HEK293 (cell line): ENCODE measurements around the gene CCM2L.

ENCODE experiments used
- CTCF ChIA-PET: fragments of 350-600 bp; formaldehyde crosslinking; extraction: SDS; loops from one replicate; lab custom pipeline; 2021; ENCODE audit warnings: antibody characterized with exemption; lab: Yijun Ruan, JAX
- POLR2A ChIA-PET: fragments of 300-600 bp; formaldehyde crosslinking; extraction: SDS; loops from one replicate; lab custom pipeline; 2020; ENCODE audit warnings: antibody characterized with exemption, inconsistent platforms; lab: Yijun Ruan, JAX
- H3K27ac ChIP-seq: fragments of 200-500 bp; sonication (Bioruptor generic); 2 replicates; pipeline ENCODE4 v1.5.1; 2014; ENCODE audit warnings: low read depth, low read length, control low read depth, inconsistent platforms; ENCODE audit errors: extremely low read depth
- H3K36me3 ChIP-seq, 2 experiments: fragments of 200-500 bp in 1 of 2; sonication (Bioruptor generic) in 1 of 2; 1 replicate in 1 of 2; 2 replicates in 1 of 2; pipeline ENCODE4 v1.5.1; 2014 to 2017; ENCODE audit warnings: inconsistent platforms in 2 of 2, low read length in 2 of 2; ENCODE audit not compliant: control insufficient read depth in 2 of 2, insufficient read depth in 1 of 2
- H3K4me1 ChIP-seq: fragments of 200-500 bp; sonication (Bioruptor generic); 2 replicates; pipeline ENCODE4 v1.5.1; 2014; ENCODE audit warnings: mild to moderate bottlenecking, low read length, inconsistent platforms; ENCODE audit not compliant: control insufficient read depth, insufficient read depth
- H3K4me3 ChIP-seq: 2 replicates; pipeline ENCODE4 v1.5.1; 2011; ENCODE audit warnings: low read depth, mild to moderate bottlenecking, control low read depth, low read length, moderate library complexity
- H3K9me3 ChIP-seq: fragments of 200-500 bp; sonication (Bioruptor generic); 2 replicates; pipeline ENCODE4 v1.5.1; 2014; ENCODE audit warnings: low read depth, low read length, inconsistent platforms; ENCODE audit not compliant: control insufficient read depth, insufficient read depth
- BCL11A ChIP-seq: fragments of 450-650 bp; formaldehyde crosslinking; IDR thresholded peaks from 2 replicates; pipeline ENCODE4 v1.5.1; 2016; ENCODE audit warnings: low read depth, missing biosample characterization, missing genetic modification characterization
- EGR2 ChIP-seq: fragments of 450-650 bp; formaldehyde crosslinking; IDR thresholded peaks from 2 replicates; pipeline ENCODE4 v1.5.1; 2016; ENCODE audit warnings: low read depth, missing biosample characterization, missing genetic modification characterization
- HIC1 ChIP-seq: fragments of 450-650 bp; formaldehyde crosslinking; IDR thresholded peaks from 2 replicates; pipeline ENCODE4 v1.5.1; 2016; ENCODE audit warnings: missing biosample characterization, missing genetic modification characterization
- HOXA7 ChIP-seq: sonication (generic); formaldehyde crosslinking; IDR thresholded peaks from 2 replicates; pipeline ENCODE4 v1.8.1; 2022; ENCODE audit warnings: missing genetic modification reagents, borderline replicate concordance
- KLF17 ChIP-seq: fragments of 450-650 bp; formaldehyde crosslinking; IDR thresholded peaks from 2 replicates; pipeline ENCODE4 v1.5.1; 2016; ENCODE audit warnings: missing biosample characterization, missing genetic modification characterization
- MEIS1 ChIP-seq: sonication (generic); formaldehyde crosslinking; IDR thresholded peaks from 2 replicates; pipeline ENCODE4 v1.8.1; 2022; ENCODE audit warnings: missing genetic modification reagents, mild to moderate bottlenecking, borderline replicate concordance
- ZBTB20 ChIP-seq: fragments of 450-650 bp; formaldehyde crosslinking; IDR thresholded peaks from 2 replicates; pipeline ENCODE4 v1.5.1; 2016; ENCODE audit warnings: missing biosample characterization, missing genetic modification characterization
- ZBTB8A ChIP-seq: fragments of 450-650 bp; formaldehyde crosslinking; IDR thresholded peaks from 2 replicates; pipeline ENCODE4 v1.5.1; 2016; ENCODE audit warnings: missing biosample characterization, missing genetic modification characterization
- ZNF10 ChIP-seq: fragments of 450-650 bp; formaldehyde crosslinking; IDR thresholded peaks from 2 replicates; pipeline ENCODE4 v1.5.1; 2017; ENCODE audit warnings: missing biosample characterization, missing genetic modification characterization
- ZNF112 ChIP-seq: fragments of 450-650 bp; formaldehyde crosslinking; IDR thresholded peaks from 2 replicates; pipeline ENCODE4 v1.5.0; 2017; ENCODE audit warnings: missing biosample characterization, missing genetic modification characterization
- ZNF121 ChIP-seq: fragments of 450-650 bp; formaldehyde crosslinking; IDR thresholded peaks from 2 replicates; pipeline ENCODE4 v1.5.1; 2016; ENCODE audit warnings: missing biosample characterization, missing genetic modification characterization
- ZNF138 ChIP-seq: fragments of 450-650 bp; formaldehyde crosslinking; IDR thresholded peaks from 2 replicates; pipeline ENCODE4 v1.5.1; 2016; ENCODE audit warnings: missing biosample characterization, missing genetic modification characterization, borderline replicate concordance
- ZNF169 ChIP-seq: fragments of 450-650 bp; formaldehyde crosslinking; IDR thresholded peaks from 2 replicates; pipeline ENCODE4 v1.5.1; 2016; ENCODE audit warnings: missing biosample characterization, missing genetic modification characterization
- ZNF175 ChIP-seq: fragments of 450-650 bp; formaldehyde crosslinking; IDR thresholded peaks from 2 replicates; pipeline ENCODE4 v1.5.1; 2016; ENCODE audit warnings: missing biosample characterization, missing genetic modification characterization
- ZNF211 ChIP-seq: fragments of 450-650 bp; formaldehyde crosslinking; IDR thresholded peaks from 2 replicates; pipeline ENCODE4 v1.5.1; 2016; ENCODE audit warnings: low read depth, missing biosample characterization, missing genetic modification characterization
- ZNF274 ChIP-seq, 2 experiments: fragments of 200-500 bp in 1 of 2; fragments of 450-650 bp in 1 of 2; sonication (Bioruptor generic) in 1 of 2; formaldehyde crosslinking in 1 of 2; IDR thresholded peaks; 2 replicates each; pipeline versions ENCODE4 v1.5.1 to v1.6.1; 2014 to 2016; ENCODE audit warnings: borderline replicate concordance in 1 of 2, inconsistent platforms in 1 of 2, low read length in 1 of 2, missing biosample characterization in 1 of 2, missing genetic modification characterization in 1 of 2
- ZNF324 ChIP-seq: fragments of 450-650 bp; formaldehyde crosslinking; IDR thresholded peaks from 2 replicates; pipeline ENCODE4 v1.5.1; 2016; ENCODE audit warnings: missing biosample characterization, missing genetic modification characterization
- ZNF391 ChIP-seq: fragments of 450-650 bp; formaldehyde crosslinking; IDR thresholded peaks from 2 replicates; pipeline ENCODE4 v1.5.1; 2016; ENCODE audit warnings: low read depth, missing biosample characterization, missing genetic modification characterization, borderline replicate concordance
- ZNF394 ChIP-seq: fragments of 450-650 bp; formaldehyde crosslinking; IDR thresholded peaks from 2 replicates; pipeline ENCODE4 v1.5.1; 2016; ENCODE audit warnings: missing biosample characterization, missing genetic modification characterization, mild to moderate bottlenecking, moderate library complexity, borderline replicate concordance
- ZNF510 ChIP-seq: fragments of 450-650 bp; formaldehyde crosslinking; IDR thresholded peaks from 2 replicates; pipeline ENCODE4 v1.5.1; 2018; ENCODE audit warnings: mild to moderate bottlenecking, missing genetic modification characterization, missing biosample characterization; ENCODE audit not compliant: insufficient replicate concordance
- ZNF529 ChIP-seq: fragments of 450-650 bp; formaldehyde crosslinking; IDR thresholded peaks from 2 replicates; pipeline ENCODE4 v1.5.1; 2017; ENCODE audit warnings: missing genetic modification characterization, missing biosample characterization; ENCODE audit not compliant: insufficient replicate concordance
- ZNF585B ChIP-seq: fragments of 450-650 bp; formaldehyde crosslinking; IDR thresholded peaks from 2 replicates; pipeline ENCODE4 v1.5.1; 2016; ENCODE audit warnings: missing biosample characterization, missing genetic modification characterization
- ZNF654 ChIP-seq: fragments of 450-650 bp; formaldehyde crosslinking; IDR thresholded peaks from 2 replicates; pipeline ENCODE4 v1.5.1; 2016; ENCODE audit warnings: low read depth, missing biosample characterization, missing genetic modification characterization
- ZNF830 ChIP-seq: fragments of 450-650 bp; IDR thresholded peaks from 2 replicates; pipeline ENCODE4 v1.5.0; 2018; ENCODE audit warnings: missing biosample characterization, missing genetic modification characterization, low read depth, mild to moderate bottlenecking, moderate library complexity
- TF ChIP-seq, protein P1 (sequence below): fragments of 450-650 bp; formaldehyde crosslinking; IDR thresholded peaks from 2 replicates; pipeline ENCODE4 v1.5.1; 2016; ENCODE audit warnings: missing biosample characterization, missing genetic modification characterization, borderline replicate concordance
- TF ChIP-seq, protein P2 (sequence below): fragments of 450-650 bp; formaldehyde crosslinking; IDR thresholded peaks from 2 replicates; pipeline ENCODE4 v1.5.1; 2017; ENCODE audit warnings: missing biosample characterization, missing genetic modification characterization

Gene CCM2L

GRCh38 chr20:32079655-32080109 is 69.4 kb downstream of the CCM2L start:
- no peak overlapping the region for H3K4me3 ChIP-seq
- no peak overlapping the region for H3K27ac ChIP-seq
- CTCF ChIA-PET: interaction anchor here (0.6 to 3.3 kb wide), 2 partner anchors 12 to 49 kb away, joined by 3 to 14 read pairs; no protein-coding TSS in a partner anchor
- no peaks in the 10 kb centered on the region for H3K9me3 ChIP-seq
- H3K4me1 ChIP-seq: no peaks in the 10 kb centered on the region
- POLR2A ChIA-PET: no interaction called here
- TF ChIP-seq ZNF112 (tag by site-specific recombination): no peak
- TF ChIP-seq BCL11A (tag by site-specific recombination): no peak
- TF ChIP-seq ZBTB8A (tag by site-specific recombination): no peak
- no peak for TF ChIP-seq HOXA7 (CRISPR knock-in tag)
- TF ChIP-seq ZNF324 (tag by site-specific recombination): no peak
- TF ChIP-seq EGR2 (tag by site-specific recombination): no peak
- no peak for TF ChIP-seq ZNF585B
- no peak for TF ChIP-seq ZNF394 (tag by site-specific recombination)
- no peak for TF ChIP-seq ZNF175 (tag by site-specific recombination)
- no peak for TF ChIP-seq ZNF169 (tag by site-specific recombination)
- TF ChIP-seq, protein P1, sequence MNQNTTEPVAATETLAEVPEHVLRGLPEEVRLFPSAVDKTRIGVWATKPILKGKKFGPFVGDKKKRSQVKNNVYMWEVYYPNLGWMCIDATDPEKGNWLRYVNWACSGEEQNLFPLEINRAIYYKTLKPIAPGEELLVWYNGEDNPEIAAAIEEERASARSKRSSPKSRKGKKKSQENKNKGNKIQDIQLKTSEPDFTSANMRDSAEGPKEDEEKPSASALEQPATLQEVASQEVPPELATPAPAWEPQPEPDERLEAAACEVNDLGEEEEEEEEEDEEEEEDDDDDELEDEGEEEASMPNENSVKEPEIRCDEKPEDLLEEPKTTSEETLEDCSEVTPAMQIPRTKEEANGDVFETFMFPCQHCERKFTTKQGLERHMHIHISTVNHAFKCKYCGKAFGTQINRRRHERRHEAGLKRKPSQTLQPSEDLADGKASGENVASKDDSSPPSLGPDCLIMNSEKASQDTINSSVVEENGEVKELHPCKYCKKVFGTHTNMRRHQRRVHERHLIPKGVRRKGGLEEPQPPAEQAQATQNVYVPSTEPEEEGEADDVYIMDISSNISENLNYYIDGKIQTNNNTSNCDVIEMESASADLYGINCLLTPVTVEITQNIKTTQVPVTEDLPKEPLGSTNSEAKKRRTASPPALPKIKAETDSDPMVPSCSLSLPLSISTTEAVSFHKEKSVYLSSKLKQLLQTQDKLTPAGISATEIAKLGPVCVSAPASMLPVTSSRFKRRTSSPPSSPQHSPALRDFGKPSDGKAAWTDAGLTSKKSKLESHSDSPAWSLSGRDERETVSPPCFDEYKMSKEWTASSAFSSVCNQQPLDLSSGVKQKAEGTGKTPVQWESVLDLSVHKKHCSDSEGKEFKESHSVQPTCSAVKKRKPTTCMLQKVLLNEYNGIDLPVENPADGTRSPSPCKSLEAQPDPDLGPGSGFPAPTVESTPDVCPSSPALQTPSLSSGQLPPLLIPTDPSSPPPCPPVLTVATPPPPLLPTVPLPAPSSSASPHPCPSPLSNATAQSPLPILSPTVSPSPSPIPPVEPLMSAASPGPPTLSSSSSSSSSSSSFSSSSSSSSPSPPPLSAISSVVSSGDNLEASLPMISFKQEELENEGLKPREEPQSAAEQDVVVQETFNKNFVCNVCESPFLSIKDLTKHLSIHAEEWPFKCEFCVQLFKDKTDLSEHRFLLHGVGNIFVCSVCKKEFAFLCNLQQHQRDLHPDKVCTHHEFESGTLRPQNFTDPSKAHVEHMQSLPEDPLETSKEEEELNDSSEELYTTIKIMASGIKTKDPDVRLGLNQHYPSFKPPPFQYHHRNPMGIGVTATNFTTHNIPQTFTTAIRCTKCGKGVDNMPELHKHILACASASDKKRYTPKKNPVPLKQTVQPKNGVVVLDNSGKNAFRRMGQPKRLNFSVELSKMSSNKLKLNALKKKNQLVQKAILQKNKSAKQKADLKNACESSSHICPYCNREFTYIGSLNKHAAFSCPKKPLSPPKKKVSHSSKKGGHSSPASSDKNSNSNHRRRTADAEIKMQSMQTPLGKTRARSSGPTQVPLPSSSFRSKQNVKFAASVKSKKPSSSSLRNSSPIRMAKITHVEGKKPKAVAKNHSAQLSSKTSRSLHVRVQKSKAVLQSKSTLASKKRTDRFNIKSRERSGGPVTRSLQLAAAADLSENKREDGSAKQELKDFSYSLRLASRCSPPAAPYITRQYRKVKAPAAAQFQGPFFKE (tag by site-specific recombination): no peak
- no peak for TF ChIP-seq ZNF529 (tag by site-specific recombination)
- TF ChIP-seq ZNF274 (IDR thresholded peaks at IDR 0.05; ENCODE audit: low read length): no peak
- TF ChIP-seq ZNF274 (tag by site-specific recombination; IDR thresholded peaks at IDR 0.05; ENCODE audit: borderline replicate concordance): no peak
- no peak for TF ChIP-seq ZNF10
- no peak for TF ChIP-seq ZNF391 (tag by site-specific recombination)
- no peak for TF ChIP-seq ZNF654 (tag by site-specific recombination)
- TF ChIP-seq, protein P2, sequence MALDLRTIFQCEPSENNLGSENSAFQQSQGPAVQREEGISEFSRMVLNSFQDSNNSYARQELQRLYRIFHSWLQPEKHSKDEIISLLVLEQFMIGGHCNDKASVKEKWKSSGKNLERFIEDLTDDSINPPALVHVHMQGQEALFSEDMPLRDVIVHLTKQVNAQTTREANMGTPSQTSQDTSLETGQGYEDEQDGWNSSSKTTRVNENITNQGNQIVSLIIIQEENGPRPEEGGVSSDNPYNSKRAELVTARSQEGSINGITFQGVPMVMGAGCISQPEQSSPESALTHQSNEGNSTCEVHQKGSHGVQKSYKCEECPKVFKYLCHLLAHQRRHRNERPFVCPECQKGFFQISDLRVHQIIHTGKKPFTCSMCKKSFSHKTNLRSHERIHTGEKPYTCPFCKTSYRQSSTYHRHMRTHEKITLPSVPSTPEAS (tag by site-specific recombination): no peak
- no peaks in the 10 kb centered on the region for H3K36me3 ChIP-seq

DNA sequence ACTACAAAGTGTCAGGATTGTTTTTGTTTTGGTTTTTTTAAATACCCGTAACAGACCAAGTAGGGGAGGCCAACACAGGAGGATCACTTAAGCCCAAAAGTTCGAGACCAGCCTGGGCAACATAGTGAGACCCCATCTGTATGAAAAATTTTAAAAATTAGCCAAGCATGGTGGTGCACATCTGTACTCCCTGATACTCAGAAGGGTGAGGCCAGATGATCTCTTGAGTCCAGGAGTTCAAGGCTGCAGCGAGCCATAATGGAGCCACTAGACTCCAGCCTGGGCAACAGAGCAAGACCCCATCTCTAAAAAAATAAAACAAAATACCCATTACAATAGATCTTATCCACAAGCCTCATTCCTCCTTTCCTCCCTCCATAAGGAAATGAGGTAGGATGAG is 70.5 kb downstream of the CCM2L start:
- H3K9me3 ChIP-seq: no peaks in the 10 kb centered on the region
- H3K4me1 ChIP-seq: no peaks in the 10 kb centered on the region
- H3K4me3 ChIP-seq: no peak overlapping the region
- ChIA-PET POLR2A (no interaction called here), CTCF (interaction anchor here (0.8 to 2.2 kb wide), 2 partner anchors 10 to 48 kb away, joined by 3 to 18 read pairs; no protein-coding TSS in a partner anchor)
- H3K36me3 ChIP-seq: no peaks in the 10 kb centered on the region
- no peak for TF ChIP-seq ZBTB20 (tag by site-specific recombination)
- TF ChIP-seq ZNF510 (tag by site-specific recombination): no peak
- TF ChIP-seq KLF17 (tag by site-specific recombination): no peak
- no peak for TF ChIP-seq ZNF138
- TF ChIP-seq ZNF830 (tag by site-specific recombination): no peak
- TF ChIP-seq ZNF121 (tag by site-specific recombination): peak; percentile 90
- TF ChIP-seq HIC1 (tag by site-specific recombination): no peak
- TF ChIP-seq ZNF211 (tag by site-specific recombination): no peak
- no peak for TF ChIP-seq MEIS1
- TF ChIP-seq, all 188 proteins: peak for 1
- H3K27ac ChIP-seq: no peak overlapping the region
